ENCODE results near the gene COL4A5. TPM values are rescaled to one million over a fixed set of nuclear protein-coding genes. Genes with fewer than 3 reads are reported as not detected.

COL4A5 gene
- total and polyA plus RNA-seq, 3 donors from 2014 or later, result 13.4 to 33.0 (median 23.8) TPM

DNA sequence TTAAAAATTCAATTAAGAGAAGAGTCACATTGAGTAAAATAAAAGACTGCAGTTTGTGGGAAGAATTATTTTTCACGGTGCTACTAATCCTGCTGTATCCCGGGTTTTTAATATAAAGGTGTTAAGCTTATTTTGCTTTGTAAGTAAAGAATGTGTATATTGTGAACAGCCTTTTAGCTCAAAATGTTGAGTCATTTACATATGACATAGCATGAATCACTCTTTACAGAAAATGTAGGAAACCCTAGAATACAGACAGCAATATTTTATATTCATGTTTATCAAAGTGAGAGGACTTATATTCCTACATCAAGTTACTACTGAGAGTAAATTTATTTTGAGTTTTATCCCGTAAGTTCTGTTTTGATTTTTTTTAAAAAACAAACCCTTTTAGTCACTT is 257.1 kb downstream of the COL4A5 start:
- H3K36me3 ChIP-seq (ENCODE audit: low read depth, missing control alignments), result no peaks in the 10 kb centered on the region
- no peak overlapping the region for H3K27ac ChIP-seq
- no peak overlapping the region for H3K4me3 ChIP-seq
- TF ChIP-seq, protein P1, sequence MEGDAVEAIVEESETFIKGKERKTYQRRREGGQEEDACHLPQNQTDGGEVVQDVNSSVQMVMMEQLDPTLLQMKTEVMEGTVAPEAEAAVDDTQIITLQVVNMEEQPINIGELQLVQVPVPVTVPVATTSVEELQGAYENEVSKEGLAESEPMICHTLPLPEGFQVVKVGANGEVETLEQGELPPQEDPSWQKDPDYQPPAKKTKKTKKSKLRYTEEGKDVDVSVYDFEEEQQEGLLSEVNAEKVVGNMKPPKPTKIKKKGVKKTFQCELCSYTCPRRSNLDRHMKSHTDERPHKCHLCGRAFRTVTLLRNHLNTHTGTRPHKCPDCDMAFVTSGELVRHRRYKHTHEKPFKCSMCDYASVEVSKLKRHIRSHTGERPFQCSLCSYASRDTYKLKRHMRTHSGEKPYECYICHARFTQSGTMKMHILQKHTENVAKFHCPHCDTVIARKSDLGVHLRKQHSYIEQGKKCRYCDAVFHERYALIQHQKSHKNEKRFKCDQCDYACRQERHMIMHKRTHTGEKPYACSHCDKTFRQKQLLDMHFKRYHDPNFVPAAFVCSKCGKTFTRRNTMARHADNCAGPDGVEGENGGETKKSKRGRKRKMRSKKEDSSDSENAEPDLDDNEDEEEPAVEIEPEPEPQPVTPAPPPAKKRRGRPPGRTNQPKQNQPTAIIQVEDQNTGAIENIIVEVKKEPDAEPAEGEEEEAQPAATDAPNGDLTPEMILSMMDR (IDR thresholded peaks at IDR 0.05), result no peak
- TF ChIP-seq POLR2A (IDR thresholded peaks at IDR 0.05), result no peak
- intact Hi-C loops (cut with DNase I; ENCODE audit: low total_unique reads), result no loop called here
- H3K4me1 ChIP-seq, result no peaks in the 10 kb centered on the region
- no peaks in the 10 kb centered on the region for H3K9me3 ChIP-seq
- H3K27me3 ChIP-seq, result no peaks in the 10 kb centered on the region
- DNase-seq, result no peak
- WGBS, 2 donors, result 88 to 92% methylated on average over 3 of the region's 3 CpGs

DNA sequence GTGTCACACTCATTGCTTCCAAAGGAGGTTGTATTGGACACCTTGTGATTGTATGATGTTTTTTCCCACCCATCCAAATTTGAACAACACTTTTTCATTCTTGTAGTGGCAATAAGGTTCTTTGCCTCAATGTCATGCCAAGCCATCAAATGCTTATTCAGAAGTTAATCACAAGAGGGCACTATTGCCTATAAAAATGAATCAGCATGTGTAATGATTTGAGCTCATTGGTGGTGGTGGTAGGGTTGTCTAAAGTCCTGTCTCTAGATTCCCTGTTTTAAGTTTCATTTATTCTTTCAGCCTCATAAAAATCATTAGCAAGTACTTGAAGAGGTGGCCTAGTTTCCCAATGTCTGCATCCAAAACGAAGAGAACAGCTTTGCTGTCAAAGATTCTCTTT is 259.7 kb downstream of the COL4A5 start:
- no peak overlapping the region for H3K4me3 ChIP-seq
- no peak for TF ChIP-seq POLR2A (IDR thresholded peaks at IDR 0.05)
- TF ChIP-seq, protein P1 (IDR thresholded peaks at IDR 0.05), result peak in 1 of 3 experiments; percentile 6
- H3K36me3 ChIP-seq (ENCODE audit: low read depth, missing control alignments), result no peaks in the 10 kb centered on the region
- intact Hi-C loops (cut with DNase I; ENCODE audit: low total_unique reads), result no loop called here
- H3K4me1 ChIP-seq, result no peaks in the 10 kb centered on the region
- no peaks in the 10 kb centered on the region for H3K27me3 ChIP-seq
- no peak for DNase-seq
- H3K27ac ChIP-seq, result no peak overlapping the region
- 20 to 38% methylated on average over 1 of the region's 1 CpG for WGBS, 2 donors
- no peaks in the 10 kb centered on the region for H3K9me3 ChIP-seq

DNA sequence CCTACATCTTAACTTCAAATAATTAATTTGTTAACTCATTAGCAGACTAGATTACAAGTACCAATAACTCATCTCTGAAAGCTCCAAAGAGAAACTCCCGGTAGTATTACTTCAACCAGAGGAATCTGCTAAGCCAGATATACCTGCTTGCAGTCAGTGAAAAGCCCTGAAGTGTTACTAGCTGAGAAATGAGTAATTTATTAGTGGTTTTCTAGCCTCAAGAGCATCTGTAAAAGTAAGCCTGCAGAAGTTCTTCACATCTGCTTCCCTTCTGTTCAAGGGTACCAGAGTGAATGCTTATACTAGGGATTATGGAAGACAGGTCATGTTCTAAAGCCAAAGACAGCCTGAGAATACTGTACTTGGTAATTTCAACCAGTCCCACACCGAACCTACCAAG is 262.0 kb downstream of the COL4A5 start:
- no peak for DNase-seq
- Histone ChIP-seq H3K4me3 (no peak overlapping the region), H3K36me3 (ENCODE audit: low read depth, missing control alignments) (no peaks in the 10 kb centered on the region), H3K4me1 (no peaks in the 10 kb centered on the region), H3K27ac (no peak overlapping the region), H3K9me3 (no peaks in the 10 kb centered on the region), H3K27me3 (no peaks in the 10 kb centered on the region)
- TF ChIP-seq POLR2A (IDR thresholded peaks at IDR 0.05), result no peak
- intact Hi-C loops (cut with DNase I; ENCODE audit: low total_unique reads), result no loop called here
- 77 to 83% methylated on average over 1 to 2 of the region's 2 CpGs for WGBS, 2 donors

DNA sequence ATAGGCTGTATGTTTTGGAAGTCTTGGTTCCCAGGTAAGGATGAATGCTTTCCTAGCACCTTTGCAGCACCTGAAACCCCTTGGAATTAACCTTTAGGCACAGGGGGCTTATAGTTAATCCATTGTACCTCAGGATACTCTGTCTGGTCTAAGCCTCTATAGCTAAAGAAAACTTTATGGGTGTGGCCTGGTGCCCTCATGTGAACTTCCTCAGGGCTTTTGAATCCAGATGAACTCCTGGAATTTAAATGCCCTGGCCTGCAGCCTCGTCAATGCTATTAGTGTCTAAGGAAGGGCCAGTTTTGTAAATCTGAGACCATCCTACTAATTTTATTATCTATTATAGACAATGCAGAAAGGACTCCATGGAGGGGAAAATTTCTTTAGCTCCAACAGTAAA is 262.9 kb downstream of the COL4A5 start:
- H3K4me3 ChIP-seq, result no peak overlapping the region
- no peaks in the 10 kb centered on the region for H3K36me3 ChIP-seq (ENCODE audit: low read depth, missing control alignments)
- no peaks in the 10 kb centered on the region for H3K9me3 ChIP-seq
- WGBS, 2 donors, result 50 to 61% methylated on average over 1 of the region's 1 CpG
- H3K27me3 ChIP-seq, result no peaks in the 10 kb centered on the region
- no peaks in the 10 kb centered on the region for H3K4me1 ChIP-seq
- no peak for TF ChIP-seq POLR2A (IDR thresholded peaks at IDR 0.05)
- TF ChIP-seq, protein P1 (IDR thresholded peaks at IDR 0.05), result no peak
- intact Hi-C loops (cut with DNase I; ENCODE audit: low total_unique reads), result no loop called here
- no peak for DNase-seq
- no peak overlapping the region for H3K27ac ChIP-seq

- TF ChIP-seq, protein P1 (IDR thresholded peaks at IDR 0.05), result no peak
- no peak for TF ChIP-seq POLR2A (IDR thresholded peaks at IDR 0.05)
- no peaks in the 10 kb centered on the region for H3K36me3 ChIP-seq (ENCODE audit: low read depth, missing control alignments)
- no peaks in the 10 kb centered on the region for H3K4me1 ChIP-seq
- intact Hi-C loops (cut with DNase I; ENCODE audit: low total_unique reads), result no loop called here
- H3K27me3 ChIP-seq, result no peaks in the 10 kb centered on the region
- no peak for DNase-seq
- WGBS, 2 donors, result 93 to 100% methylated on average over 2 of the region's 2 CpGs
- H3K27ac ChIP-seq, result no peak overlapping the region
- no peak overlapping the region for H3K4me3 ChIP-seq
- no peaks in the 10 kb centered on the region for H3K9me3 ChIP-seq
Observed at GRCh38 chrX:108704839-108705238, 265.2 kb downstream of the COL4A5 start.
